Fibroblast of lung (primary cell): Measurements from ENCODE around the gene MEMO1.

Source experiments
- CTCF ChIP-seq, 2 donors: IDR thresholded peaks in 1 of 2; conservative IDR thresholded peaks in 1 of 2; 1 replicate in 1 of 2; 2 replicates in 1 of 2; pipeline ENCODE4 v1.5.1; 2011 to 2012; ENCODE audit warnings: low read length in 2 of 2, control low read depth in 1 of 2, inconsistent platforms in 1 of 2, low read depth in 1 of 2, mild to moderate bottlenecking in 1 of 2
- EZH2 ChIP-seq: IDR thresholded peaks from 2 replicates; pipeline ENCODE4 v1.5.1; 2012; ENCODE audit warnings: low read length, control low read depth, mild to moderate bottlenecking; ENCODE audit errors: missing control alignments

GRCh38 chr2:31945572-31945935 lies 65.3 kb downstream of the MEMO1 start:
- TF ChIP-seq CTCF (conservative IDR thresholded peaks at IDR 0.05 in 1 of 2, IDR thresholded peaks at IDR 0.05 in 1 of 2; ENCODE audit: low read depth in 1 of 2, low read length in 2 of 2) (no peak), EZH2 (no peak)
